Measurements from ENCODE around the gene SELENON.
A peak's percentile ranks its signal among the peaks of the same experiment; 100 is the strongest.

The SELENON gene

DNA sequence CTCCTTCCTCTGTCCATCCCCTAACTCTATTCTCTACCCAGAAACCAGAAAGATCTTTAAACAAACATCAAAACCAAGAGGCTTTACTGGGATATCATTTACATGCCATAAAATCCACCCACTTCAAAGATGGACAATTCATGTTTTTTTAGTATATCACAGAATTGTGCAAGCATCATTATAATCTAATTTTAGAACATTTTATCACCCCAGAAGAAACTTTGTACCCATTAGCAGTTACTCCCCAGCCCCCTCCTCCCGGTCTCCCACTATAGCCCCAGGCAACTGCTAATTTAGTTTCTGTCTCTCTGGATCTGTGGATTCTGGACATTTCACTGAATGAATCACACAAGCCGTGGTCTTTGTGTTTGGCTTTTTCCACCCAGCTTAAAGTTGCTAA is 4.8 kb upstream of the SELENON start:
- DNase-seq = no peak

DNA sequence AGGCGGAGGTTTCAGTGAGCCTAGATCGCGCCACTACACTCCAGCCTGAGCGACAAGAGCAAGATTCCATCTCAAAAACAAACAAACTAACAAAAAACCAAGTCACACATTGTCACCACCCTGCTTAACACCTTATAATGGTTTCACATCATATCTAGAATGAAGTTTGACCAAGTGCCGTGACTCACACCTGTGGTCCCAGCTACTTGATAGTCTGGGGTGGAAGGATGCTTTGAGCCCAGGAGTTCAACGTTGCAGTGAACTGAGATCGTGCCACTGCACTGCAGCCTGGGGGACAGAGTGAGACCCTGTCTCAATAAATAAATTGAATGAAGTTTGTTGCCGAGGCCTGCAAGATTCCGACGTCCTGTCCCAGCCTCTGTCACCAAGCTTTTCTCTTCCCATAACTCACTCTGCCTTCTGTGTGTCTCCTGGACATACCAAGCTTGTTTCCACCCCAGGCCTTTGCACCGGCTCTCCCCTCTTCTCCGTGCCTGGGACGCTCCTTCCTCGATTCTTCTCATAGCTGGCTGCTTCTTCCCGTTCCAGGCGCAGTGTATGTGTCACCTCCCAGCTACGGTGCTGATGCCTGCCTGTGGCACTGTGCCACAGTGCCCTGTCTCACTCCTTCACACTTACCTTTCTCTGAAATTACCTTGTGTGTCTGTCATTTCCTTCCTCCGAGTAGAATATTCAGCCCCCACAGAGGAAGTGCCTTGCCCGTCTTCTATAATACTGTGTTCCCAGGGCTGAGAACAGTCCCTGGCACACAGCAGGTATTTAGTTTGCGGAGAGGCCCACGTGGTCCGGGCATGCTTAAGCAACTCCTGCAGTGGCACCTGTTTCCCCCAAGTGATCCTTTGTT is 3.8 kb upstream of the SELENON start:
- peak; percentile 33 for DNase-seq

DNA sequence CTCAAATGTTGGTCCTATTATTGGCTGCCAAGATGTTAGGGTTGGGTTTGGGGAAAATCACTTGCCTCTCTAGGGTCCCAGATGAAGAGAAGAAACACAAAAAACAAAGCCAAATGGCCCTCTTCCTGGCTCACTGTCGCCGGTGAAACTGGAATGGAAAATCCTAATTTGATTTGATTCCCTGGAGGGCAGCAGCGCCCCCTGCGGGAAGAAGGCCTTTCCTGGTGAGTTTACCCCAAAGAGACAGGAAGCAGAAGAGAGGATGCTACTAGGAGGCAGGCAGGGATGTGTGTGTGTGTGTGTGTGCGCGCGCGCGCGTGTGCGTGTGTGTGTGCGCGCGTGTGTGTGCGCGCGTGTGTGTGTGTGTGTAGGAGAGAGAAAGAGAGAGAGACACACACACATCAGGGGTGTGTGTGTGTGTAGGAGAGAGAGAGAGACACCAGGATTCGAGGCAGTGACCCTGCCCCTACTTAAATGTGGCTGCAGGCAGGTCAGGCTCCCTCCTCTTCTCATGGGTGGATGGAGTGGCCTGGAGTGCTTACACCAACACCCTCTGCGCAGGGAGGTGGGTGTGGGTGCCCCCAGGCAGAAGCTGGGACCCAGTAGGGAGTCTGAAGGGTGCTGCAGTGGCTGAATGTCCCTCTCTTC is 3.1 kb upstream of the SELENON start:
- peak; percentile 70 for DNase-seq

DNA sequence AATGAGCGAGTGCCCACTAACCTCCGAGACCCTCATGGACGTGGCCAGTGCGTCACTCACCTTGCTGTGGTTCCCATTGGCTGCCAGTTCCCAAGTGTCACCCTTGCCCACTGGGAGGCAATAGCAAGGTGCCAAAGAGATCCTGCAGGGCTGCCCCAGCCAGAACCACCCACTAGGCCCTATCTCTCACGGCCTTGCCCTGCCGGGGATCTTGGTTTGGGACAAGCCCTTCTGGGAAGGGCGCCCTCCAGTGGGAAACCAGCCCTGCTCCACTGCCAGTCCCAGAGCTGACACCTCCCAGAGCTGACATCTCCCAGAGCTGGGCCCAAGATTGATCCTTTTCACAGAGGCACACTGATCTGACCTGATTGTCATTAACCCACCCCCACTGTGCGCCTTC is 2.1 kb upstream of the SELENON start:
- no peak for DNase-seq

DNA sequence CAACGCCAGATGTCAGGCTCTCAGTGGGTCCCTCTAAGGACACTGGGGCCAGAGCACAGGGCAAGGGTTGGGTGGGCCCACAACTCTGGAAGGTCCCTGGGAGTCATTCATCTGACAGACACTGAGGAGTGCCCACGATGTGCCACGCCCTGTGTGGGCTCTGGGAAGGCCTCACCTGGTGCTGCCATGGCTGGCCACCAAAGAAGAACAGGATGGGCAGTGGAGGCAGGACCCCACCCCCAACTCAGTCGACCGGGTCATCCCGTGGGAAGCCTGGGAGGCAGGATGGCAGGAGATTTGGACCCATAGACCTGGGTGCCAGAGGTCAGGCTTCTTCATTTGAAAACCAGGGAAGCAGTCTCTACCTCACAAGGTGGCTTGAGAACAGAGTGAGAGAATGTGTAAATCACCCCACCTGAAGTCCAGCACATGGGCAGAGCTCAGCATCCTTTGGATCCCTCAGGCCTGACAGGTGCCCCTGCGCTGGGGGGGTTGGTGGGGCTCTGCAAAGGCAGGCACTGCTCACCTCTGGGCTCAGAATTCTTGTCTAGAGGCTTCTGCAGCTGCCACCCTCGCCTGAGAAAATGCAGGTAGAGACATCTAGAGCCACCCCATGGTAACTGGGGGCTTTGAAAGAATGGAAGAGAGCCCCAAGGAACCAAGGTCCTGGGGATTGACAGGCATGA is 1.2 kb upstream of the SELENON start:
- no peak for DNase-seq

DNA sequence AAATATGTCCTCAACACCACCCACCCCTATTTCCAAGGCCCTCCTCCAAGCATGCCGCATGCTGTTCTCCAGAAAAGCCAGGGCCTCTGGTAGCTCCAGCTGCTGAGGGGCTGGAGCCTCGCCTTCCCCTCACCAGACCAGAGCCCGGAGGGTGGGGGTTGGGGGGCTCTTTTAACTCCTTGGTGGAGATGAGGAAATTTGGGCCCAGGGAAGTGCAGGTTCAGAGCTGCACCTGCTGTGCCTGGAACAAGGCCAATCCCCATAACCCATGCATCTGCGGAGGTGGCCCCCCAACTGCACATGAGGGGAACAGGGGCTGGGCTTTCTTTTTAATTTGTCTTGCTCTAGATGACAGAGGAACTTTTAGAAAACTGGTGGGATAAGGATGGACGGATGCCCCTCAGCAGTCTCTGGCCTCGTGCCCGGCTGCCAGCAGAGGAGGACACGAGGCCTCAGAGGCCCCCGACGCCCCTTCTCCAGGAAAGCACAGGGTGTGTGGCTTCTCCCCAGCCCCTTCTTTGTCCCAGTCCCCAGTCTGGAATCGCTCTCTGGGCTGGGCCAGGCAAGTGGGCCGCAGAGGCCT is 550 bp upstream of the SELENON start:
- no peak for DNase-seq

DNA sequence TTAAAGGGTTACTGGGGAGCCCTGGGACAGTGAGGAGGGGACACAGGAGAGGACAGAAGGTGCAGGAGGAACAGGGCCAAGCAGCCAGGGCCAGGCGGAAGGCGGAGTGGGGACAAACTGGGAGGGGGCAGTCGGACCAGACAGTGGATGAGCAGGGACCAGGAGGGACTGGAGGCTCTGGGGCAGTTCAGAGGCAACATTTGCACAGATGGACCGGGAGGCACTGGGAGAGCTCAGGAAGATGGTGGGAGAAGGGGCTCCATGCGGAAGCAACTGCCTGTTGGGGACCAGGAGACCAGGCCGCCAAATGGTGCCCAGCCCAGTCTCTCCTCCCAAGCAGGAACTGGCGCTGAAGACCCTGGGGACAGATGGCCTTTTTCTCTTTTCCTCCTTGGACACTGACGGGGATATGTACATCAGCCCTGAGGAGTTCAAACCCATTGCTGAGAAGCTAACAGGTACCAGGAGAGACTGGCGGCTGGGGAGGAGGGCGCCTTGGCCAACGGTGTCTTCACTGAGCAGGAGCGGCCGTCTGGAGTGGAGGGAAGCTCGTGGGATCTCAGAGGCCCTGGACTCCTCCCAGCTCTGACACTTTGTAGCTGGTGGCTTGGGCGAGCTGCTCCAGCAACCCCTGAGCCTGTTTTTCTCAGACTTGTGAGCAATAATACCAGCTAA is 847 bp downstream of the SELENON start:
- DNase-seq = no peak

DNA sequence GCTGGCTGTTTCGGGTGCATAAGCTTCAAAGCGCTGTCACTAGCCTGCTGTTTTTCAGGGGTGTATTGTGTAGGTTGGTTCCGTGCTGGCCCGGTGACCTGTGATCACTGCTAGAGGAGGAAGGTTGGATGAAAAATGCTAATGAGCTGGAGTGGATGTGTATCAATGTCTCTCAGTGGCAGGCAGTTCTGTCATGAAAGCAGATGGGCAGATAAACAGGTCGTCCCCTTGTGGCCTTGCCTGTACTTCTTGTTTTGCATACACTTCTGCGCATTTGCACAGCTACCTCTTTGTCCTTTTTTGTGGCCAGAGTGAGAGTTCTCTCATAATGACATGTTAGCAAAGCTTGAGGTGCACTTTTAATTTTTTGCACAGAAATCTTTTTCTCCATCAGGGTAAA is 2.9 kb downstream of the SELENON start:
- DNase-seq = no peak

DNA sequence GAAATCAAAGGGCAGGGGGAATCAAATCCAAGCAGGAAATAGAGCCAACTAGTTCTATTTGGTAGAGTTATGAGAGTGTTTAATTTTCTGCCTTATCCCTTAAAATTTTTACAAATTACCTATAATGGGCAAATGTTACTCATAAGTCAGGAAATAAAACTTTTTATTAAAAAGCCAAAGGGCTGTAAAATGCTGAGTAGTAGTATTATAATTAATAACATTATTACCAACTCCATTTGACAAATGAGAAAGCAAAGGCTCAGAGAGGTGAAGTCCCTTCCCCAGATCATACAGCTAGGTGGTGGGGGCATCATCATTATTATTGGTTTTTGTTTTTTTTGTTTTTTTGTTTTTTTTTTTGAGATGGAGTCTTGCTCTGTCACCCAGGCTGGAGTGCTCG is 3.4 kb downstream of the SELENON start:
- DNase-seq = no peak

DNA sequence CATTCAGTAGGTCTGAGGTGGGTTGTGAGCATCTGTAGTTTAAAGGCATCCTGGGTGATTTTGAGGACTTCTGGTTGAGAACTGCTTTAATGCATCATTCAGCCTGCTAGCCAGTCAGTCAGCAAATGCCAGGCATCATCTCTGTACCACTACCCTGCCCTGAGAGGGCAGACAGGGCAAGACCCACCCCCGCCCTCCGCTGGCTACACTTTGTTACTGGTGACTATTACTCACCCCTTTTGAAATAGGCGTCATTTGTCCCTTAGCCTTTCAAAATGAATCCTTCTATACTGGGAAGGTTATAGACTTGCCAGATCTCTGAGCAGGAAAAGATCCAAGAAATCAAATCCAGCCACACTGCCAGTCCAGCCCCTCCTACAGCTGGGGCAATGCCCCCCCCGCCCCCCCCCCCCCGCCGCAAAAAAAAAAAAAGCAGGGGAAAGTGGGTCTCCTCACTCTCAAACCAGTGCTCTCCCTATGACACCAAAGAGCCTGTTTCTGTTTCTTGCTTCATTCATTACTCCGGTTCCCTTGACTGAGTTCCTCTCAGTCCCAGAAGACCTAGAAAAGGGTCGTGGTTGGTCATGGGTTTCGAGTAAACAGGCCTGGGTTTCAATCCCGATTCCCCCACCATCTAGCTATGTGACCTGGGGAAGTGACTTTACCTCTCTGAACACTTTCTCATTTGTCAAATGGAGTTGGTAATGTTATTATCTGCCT is 4.4 kb downstream of the SELENON start:
- no peak for DNase-seq

DNA sequence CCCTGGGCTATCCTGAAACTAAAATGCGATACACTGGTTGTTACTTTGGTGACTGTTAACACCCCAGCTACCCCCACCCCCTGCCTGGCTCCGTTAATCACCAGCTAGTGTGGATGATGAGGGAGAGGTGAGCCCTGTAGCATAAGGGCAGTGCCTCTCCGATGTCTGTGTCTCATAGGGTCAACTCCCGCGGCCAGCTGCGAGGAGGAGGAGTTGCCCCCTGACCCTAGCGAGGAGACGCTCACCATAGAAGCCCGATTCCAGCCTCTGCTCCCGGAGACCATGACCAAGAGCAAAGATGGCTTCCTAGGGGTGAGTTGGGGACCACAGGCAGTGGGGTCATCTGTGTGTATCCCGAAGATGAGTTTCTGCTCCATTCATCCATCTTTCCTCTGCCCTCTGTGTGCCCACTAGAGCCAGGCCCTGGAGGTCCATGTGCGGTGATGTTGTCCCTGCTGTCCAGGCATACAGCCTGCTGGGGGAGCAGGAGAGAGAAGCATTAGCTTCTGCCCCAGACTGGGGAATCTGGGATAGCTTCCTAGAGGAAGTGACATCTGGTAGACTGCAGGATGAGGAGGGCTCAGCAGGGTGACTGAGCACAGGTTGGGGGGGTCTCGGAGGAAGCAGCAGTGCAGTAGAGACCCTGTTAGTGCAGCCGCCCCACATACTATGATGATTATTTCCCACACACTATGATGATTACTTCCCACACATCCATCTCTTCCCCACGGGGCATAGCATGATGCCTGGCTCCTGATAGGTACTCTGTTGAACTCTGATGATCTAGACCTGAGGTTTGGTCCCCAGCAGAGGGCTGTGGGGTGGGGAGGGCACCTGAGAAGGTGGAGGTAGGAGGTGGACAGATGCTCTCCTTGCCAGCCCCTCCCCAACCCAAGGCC is 5.2 kb downstream of the SELENON start:
- DNase-seq = no peak

DNA sequence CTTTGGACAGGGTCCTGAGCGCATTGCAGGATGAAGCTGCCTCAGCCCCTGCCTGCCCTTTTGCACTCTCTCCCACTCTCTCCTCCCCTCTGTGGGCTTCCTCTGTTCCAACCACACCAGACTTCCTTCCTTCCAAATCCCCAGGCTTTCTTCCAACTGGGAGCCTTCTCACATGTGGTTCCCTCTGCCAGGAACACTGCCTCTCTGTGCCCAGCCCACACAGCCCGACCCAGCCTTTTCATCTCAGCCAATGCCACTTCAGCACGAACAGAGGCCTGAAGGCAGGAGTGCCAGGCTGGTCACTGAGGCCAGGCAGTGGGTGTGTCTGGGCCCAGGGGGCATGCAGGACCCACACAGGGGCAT is 5.9 kb downstream of the SELENON start:
- DNase-seq = no peak

DNA sequence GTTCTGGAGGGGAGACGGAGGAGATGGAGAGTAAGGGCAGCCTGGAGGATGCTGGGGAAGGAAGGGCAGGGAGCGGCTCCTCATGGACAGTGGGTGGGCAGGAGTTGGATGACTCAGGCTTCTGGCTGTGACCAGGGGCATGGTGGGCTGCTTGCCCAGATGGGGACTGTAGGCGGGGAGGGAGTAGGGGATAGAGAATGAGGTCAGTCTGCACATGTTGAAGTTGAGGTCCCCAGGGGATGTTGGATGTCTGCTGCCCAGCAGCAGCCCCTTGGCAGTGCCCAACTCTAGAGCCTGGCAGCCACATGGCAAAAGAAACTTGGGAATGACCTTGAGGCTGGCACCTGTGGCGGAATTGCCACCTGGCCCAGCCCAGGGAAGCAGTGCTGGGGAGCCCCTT is 6.4 kb downstream of the SELENON start:
- no peak for DNase-seq

DNA sequence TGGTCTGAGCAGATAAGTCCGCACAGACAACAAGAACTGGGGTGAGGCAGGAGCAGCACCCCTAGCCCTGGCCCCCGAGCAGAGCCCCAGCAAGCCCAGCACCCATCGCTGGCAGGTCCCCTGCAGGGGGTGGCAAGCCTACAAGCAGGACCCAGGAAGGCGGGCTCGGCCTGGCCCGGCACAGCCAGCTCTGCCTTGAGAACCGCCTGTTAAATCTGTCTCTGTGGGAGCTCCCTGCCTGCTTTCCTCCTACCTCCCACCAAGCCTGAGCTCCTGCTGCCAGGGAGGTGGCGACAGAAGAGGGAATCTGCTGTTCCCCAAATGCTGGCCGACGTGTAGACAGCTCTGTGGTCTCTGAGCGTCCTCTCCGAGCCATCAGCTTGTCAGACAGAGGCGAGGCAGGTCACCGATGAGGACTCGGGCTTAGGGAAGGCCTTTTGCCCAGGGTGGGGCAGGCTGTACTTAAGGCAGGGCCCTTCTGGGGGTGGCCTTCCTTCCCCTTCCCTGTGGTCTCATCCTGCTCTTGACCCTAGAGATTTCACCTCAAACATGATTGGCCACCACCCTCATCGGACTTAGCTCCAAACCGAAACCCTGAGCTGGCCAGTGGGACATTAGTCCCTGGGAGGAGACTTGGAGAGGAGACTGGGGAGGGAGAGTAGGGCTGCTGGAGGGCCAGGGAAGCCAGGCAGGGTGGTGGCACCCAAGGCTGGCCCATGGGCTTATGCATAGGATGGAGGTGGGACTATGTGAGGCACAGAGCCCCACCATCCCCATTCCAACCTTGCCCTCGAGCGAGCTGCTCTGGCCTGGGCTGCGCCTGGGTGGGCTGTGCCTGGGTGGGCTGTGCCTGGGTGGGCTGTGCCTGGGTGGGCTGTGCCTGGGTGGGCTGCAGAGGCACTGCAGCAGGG is 7.7 kb downstream of the SELENON start:
- DNase-seq = no peak

DNA sequence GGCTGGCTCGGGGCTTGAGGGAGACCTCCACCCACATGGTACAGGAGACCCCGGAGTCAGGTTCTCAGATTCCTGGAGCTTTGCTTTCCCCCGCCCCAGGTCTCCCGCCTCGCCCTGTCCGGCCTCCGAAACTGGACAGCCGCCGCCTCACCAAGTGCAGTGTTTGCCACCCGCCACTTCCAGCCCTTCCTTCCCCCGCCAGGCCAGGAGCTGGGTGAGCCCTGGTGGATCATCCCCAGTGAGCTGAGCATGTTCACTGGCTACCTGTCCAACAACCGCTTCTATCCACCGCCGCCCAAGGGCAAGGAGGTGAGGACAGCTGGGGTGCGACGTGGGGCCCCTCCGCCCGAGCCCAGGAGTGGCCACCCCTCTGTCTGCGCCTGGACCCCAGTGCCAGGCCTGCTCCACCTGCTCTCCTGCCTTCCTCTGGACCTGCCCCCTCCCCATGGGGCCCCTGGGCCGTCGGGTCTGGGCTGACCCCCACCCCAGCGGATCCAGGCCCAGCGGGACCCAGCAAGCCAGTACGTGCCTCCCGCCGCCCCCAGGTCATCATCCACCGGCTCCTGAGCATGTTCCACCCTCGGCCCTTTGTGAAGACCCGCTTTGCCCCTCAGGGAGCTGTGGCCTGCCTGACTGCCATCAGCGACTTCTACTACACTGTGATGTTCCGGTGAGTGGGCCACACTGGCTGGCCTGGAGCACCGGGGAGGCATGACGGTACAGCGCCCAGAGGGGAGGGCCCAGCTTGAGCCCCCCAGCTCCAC is 8.7 kb downstream of the SELENON start:
- no peak for DNase-seq

DNA sequence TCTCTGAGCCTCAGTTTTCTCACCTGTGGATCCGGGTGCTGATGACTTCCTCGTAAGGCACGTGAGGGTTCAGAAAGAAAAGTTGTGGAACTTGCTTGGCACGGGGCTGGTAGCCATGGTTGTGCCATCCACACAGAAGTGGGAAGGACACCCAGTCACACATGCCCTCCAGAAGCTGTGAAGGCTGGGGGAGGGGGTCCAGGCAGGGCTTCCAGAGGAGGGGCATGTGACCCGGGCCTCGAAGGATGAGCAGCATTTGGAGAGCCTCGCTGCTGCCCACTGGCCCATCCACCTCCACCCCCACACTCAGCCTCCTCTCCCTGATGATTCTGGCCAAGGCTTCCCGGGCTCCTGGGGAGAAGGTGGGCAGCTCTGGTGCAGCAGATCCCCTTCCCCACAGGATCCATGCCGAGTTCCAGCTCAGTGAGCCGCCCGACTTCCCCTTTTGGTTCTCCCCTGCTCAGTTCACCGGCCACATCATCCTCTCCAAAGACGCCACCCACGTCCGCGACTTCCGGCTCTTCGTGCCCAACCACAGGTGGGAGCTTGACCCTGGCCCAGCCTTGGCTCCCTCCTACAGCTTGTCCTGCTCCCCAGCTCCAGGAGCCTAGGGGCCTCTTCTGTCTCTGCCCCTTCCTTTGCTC is 9.4 kb downstream of the SELENON start:
- no peak for DNase-seq

DNA sequence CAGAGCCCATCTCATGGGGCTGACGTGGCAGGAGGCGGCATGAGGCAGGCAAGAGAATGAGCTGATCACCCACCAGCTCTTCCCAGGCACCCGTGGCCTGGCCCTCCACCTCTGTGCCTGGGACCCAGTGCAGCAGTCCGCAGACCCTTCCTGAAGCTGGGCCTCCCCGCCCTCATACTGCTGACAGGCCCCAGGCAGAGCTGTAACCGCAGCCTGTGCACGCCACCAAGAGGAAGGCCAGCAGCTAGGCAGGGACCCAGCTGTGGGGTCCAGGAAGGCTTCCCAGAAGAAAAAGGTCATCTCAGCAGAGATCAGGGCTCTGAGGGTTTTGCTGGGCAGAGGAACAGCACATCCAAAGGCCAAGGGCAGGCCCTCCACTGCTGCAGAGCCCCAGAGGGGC is 9.9 kb downstream of the SELENON start:
- DNase-seq = no peak

DNA sequence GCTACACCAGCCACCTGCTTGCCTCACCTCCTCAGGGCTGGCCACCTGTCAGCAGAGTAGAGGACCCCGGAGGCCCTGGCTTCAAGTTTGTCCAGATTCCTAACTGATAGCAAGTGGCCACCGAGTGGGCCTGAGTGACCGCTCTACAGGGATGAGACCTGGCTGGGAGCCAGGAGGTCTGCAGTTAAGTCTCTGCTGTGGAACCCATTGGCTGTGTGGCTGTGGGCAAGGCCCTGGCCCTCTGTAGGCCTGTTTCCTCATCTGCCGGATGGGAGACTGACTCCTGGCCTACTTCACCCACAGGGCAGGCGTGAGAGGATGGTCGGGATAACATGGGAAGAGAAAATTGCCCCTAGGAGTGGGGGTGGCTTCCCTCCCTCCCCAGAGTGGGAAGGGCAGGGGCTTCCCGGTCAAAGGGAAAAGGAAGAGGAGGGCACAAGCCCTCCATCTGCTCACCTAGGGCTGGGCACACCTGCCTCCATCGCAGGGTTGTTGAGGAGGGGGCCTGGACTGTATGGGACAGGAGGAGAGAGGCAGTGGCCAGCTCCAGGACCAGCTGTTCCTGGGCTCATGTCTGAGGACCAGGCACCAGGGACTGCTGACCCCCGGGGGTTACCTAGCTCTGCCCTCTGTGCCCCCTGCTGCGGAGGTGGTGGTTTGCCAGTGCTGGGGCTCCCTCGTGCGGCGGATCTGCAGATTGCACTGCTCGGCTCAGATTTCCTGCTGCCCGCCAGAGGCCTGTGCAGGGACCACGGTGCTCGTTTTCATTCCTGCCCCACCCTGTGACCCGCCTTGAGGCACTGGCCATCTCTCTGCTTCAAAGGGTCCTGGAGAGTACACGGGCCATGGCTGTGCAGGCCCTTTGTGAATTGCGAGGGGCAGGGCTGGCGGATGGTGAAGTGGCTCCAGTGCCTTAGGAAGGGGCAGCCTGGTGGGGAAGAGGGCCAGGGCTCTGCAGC is 10.6 kb downstream of the SELENON start:
- peak; percentile 70 for DNase-seq

All from CD4-positive, alpha-beta T cell treated with Interferon gamma for 1 hour (primary cell).